Mucosa of rectum (tissue), 2 donors: ENCODE results near the gene CAMK1D.
A peak's percentile ranks its signal among the peaks of the same experiment; 100 is the strongest.

Source experiments
- H3K27ac ChIP-seq, 2 donors: one replicate each; pipeline ENCODE4 v1.7.0; 2013; ENCODE audit warnings: inconsistent platforms in 2 of 2, low read depth in 2 of 2, low read length in 2 of 2
- H3K27me3 ChIP-seq, 2 donors: one replicate each; pipeline ENCODE4 v1.7.0; 2013; ENCODE audit warnings: low read length in 2 of 2; ENCODE audit not compliant: control insufficient read depth in 2 of 2, insufficient read depth in 2 of 2
- H3K36me3 ChIP-seq, 2 donors: one replicate each; pipeline ENCODE4 v1.7.0; 2013; ENCODE audit warnings: low read length in 2 of 2; ENCODE audit not compliant: control insufficient read depth in 2 of 2, insufficient read depth in 2 of 2
- H3K4me1 ChIP-seq, 2 donors: one replicate each; pipeline ENCODE4 v1.7.0; 2013; ENCODE audit warnings: low read length in 2 of 2, mild to moderate bottlenecking in 1 of 2; ENCODE audit not compliant: control insufficient read depth in 2 of 2, insufficient read depth in 2 of 2
- H3K4me3 ChIP-seq, 2 donors: one replicate each; pipeline ENCODE4 v1.7.0; 2013; ENCODE audit warnings: low read length in 2 of 2
- H3K9ac ChIP-seq, 2 donors: one replicate each; pipeline ENCODE4 v1.7.0; 2013; ENCODE audit warnings: low read length in 2 of 2, low read depth in 1 of 2, mild to moderate bottlenecking in 1 of 2
- H3K9me3 ChIP-seq, 2 donors: one replicate each; pipeline ENCODE4 v1.7.0; 2013; ENCODE audit warnings: low read length in 2 of 2; ENCODE audit not compliant: control insufficient read depth in 2 of 2
- donor health status: healthy.
- donor health status: Normal muscosa, but diverticular disease.

Gene CAMK1D

DNA sequence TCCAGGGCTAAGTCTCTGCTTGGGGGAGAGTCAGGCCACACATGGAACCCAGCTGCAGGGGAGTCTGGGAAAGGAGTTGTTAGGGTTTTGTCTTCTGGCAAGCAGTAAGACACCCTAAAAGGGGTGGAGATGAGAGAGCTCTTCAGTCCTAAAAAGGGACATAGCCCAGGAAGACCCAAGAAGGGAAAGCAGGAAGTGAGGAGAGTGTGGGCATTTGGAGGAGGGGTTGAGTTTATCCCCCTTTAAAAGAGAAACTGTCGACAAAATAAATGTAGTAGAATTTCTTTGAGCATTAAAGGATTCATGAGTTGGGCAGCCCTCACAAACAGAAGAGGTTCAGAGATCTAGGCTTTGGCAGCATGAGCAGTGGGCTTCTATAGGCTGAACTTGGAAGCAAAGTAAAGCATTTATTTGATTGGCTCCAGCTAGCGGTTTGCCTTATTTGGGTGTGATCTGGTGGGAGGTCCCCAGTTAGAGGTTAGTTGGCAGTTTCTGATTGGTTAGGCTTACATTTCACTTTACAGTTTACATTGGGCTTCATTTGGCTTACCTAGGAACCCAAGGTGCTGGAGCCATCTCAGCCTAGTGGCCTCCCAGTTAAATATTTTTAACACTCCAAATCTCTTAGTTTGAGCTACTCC lies 246.7 kb downstream of the CAMK1D start:
- no peaks in the 10 kb centered on the region for H3K36me3 ChIP-seq
- no peak overlapping the region for H3K9ac ChIP-seq
- H3K4me3 ChIP-seq, result no peak overlapping the region
- no peaks in the 10 kb centered on the region for H3K4me1 ChIP-seq
- no peaks in the 10 kb centered on the region for H3K27me3 ChIP-seq
- H3K9me3 ChIP-seq, result no peaks in the 10 kb centered on the region
- no peak overlapping the region for H3K27ac ChIP-seq

DNA sequence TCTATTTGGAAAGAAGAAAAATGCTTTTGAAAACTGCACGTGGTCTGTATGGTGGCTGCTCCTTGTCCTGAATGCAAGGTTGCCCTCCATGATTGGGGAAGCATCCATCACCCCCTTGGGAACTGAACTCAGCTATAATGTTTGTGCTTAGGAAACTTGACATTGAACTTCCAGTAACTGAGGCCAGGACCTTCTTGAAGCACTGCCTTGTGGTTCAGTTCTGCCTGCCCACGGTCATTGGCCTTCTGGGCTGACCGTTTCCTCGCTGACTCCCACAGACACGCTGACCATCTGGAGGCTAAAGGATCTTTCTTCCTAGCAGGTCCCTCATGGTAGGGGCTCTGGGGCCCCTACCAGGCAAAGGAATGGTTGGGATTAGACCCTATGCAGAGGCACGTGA lies 247.8 kb downstream of the CAMK1D start:
- Histone ChIP-seq H3K27ac (no peak overlapping the region), H3K9me3 (no peaks in the 10 kb centered on the region), H3K4me3 (no peak overlapping the region), H3K36me3 (no peaks in the 10 kb centered on the region), H3K9ac (no peak overlapping the region), H3K4me1 (no peaks in the 10 kb centered on the region), H3K27me3 (no peaks in the 10 kb centered on the region)

GRCh38 chr10:12597788-12598765 lies 248.7 kb downstream of the CAMK1D start:
- Histone ChIP-seq H3K4me3 (no peak overlapping the region), H3K4me1 (peaks cover 0 to under 1% of the 10 kb centered on the region in 2 donors), H3K9me3 (no peaks in the 10 kb centered on the region), H3K27ac (no peak overlapping the region), H3K36me3 (no peaks in the 10 kb centered on the region), H3K27me3 (no peaks in the 10 kb centered on the region), H3K9ac (no peak overlapping the region)

GRCh38 chr10:12600652-12601051 lies 251.3 kb downstream of the CAMK1D start:
- H3K36me3 ChIP-seq, result no peaks in the 10 kb centered on the region
- H3K4me1 ChIP-seq, result peaks cover 7 to 21% of the 10 kb centered on the region in 2 donors
- no peak overlapping the region for H3K9ac ChIP-seq
- no peaks in the 10 kb centered on the region for H3K9me3 ChIP-seq
- no peaks in the 10 kb centered on the region for H3K27me3 ChIP-seq
- H3K4me3 ChIP-seq, result no peak overlapping the region
- no peak overlapping the region for H3K27ac ChIP-seq

DNA sequence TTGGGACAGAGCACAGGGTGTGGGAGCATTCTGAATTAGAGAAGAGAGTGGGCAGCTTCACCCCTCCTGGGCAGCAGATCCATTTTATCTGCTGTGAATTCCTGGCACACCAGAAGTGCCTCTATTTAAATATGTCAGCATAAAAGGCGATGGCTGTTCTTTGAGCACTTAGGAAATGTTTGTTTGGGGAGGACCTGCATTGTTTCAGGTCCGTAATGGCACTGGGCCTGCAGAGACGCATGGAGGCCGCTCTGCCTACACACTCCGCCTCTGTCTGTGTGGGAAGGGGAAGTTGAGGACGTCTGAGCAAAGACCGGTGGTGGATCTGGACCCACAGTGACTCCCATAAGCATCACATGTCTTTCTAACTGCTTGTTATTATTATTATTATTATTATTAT lies 253.2 kb downstream of the CAMK1D start:
- H3K4me1 ChIP-seq, result peaks cover 19 to 29% of the 10 kb centered on the region in 2 donors
- H3K9me3 ChIP-seq, result no peaks in the 10 kb centered on the region
- no peak overlapping the region for H3K4me3 ChIP-seq
- no peak overlapping the region for H3K9ac ChIP-seq
- H3K27me3 ChIP-seq, result no peaks in the 10 kb centered on the region
- H3K27ac ChIP-seq, result no peak overlapping the region
- H3K36me3 ChIP-seq, result no peaks in the 10 kb centered on the region

- no peak overlapping the region for H3K9ac ChIP-seq
- H3K27me3 ChIP-seq, result no peaks in the 10 kb centered on the region
- H3K4me1 ChIP-seq, result peaks cover 19 to 29% of the 10 kb centered on the region in 2 donors
- peak overlapping the region; percentile 7 to 11 for H3K27ac ChIP-seq
- no peak overlapping the region for H3K4me3 ChIP-seq
- no peaks in the 10 kb centered on the region for H3K9me3 ChIP-seq
- H3K36me3 ChIP-seq, result no peaks in the 10 kb centered on the region
These were observed 254.6 kb downstream of the CAMK1D start for GRCh38 chr10:12603766-12604470.

GRCh38 chr10:12605580-12606405 lies 256.4 kb downstream of the CAMK1D start:
- no peaks in the 10 kb centered on the region for H3K36me3 ChIP-seq
- H3K27me3 ChIP-seq, result no peaks in the 10 kb centered on the region
- H3K9ac ChIP-seq, result peak overlapping the region; percentile 38 to 73
- H3K4me1 ChIP-seq, result peaks cover 19 to 29% of the 10 kb centered on the region in 2 donors
- no peaks in the 10 kb centered on the region for H3K9me3 ChIP-seq
- H3K4me3 ChIP-seq, result peak overlapping the region; percentile 61 to 65
- peak overlapping the region; percentile 78 to 87 for H3K27ac ChIP-seq

GRCh38 chr10:12606461-12606860 lies 257.1 kb downstream of the CAMK1D start:
- Histone ChIP-seq H3K4me1 (peaks cover 19 to 29% of the 10 kb centered on the region in 2 donors), H3K36me3 (no peaks in the 10 kb centered on the region), H3K27me3 (no peaks in the 10 kb centered on the region), H3K9ac (peak overlapping the region; percentile 38 to 73), H3K4me3 (peak overlapping the region; percentile 61 to 65), H3K9me3 (no peaks in the 10 kb centered on the region), H3K27ac (peak overlapping the region; percentile 78 to 87)

GRCh38 chr10:12608761-12609160 lies 259.4 kb downstream of the CAMK1D start:
- Histone ChIP-seq H3K4me3 (no peak overlapping the region), H3K36me3 (no peaks in the 10 kb centered on the region), H3K4me1 (peaks cover 19 to 23% of the 10 kb centered on the region in 2 donors), H3K27me3 (no peaks in the 10 kb centered on the region), H3K9me3 (no peaks in the 10 kb centered on the region), H3K27ac (no peak overlapping the region), H3K9ac (no peak overlapping the region)
